Ovary (tissue), 3 donors: ENCODE results near the gene PLEKHN1.

Experiments
- EP300 ChIP-seq: sonication (generic); formaldehyde crosslinking; IDR thresholded peaks from one replicate; pipeline ENCODE4 v1.6.1; 2017; ENCODE audit warnings: antibody characterized with exemption
- POLR2A ChIP-seq: fragments of 450-650 bp; IDR thresholded peaks from one replicate; pipeline ENCODE4 v1.6.1; 2017; ENCODE audit warnings: antibody characterized with exemption, mild to moderate bottlenecking, moderate library complexity
- TF ChIP-seq, protein P1 (sequence below), 3 donors: fragments of 450-650 bp in 2 of 3; fragments of 200-600 bp in 1 of 3; IDR thresholded peaks; one replicate each; pipeline versions ENCODE4 v1.5.1 to v1.8.0; 2016 to 2022; ENCODE audit warnings: antibody characterized with exemption in 3 of 3, mild to moderate bottlenecking in 1 of 3
- donor health status: DM: no; HTN: no; CAD: no.

DNA sequence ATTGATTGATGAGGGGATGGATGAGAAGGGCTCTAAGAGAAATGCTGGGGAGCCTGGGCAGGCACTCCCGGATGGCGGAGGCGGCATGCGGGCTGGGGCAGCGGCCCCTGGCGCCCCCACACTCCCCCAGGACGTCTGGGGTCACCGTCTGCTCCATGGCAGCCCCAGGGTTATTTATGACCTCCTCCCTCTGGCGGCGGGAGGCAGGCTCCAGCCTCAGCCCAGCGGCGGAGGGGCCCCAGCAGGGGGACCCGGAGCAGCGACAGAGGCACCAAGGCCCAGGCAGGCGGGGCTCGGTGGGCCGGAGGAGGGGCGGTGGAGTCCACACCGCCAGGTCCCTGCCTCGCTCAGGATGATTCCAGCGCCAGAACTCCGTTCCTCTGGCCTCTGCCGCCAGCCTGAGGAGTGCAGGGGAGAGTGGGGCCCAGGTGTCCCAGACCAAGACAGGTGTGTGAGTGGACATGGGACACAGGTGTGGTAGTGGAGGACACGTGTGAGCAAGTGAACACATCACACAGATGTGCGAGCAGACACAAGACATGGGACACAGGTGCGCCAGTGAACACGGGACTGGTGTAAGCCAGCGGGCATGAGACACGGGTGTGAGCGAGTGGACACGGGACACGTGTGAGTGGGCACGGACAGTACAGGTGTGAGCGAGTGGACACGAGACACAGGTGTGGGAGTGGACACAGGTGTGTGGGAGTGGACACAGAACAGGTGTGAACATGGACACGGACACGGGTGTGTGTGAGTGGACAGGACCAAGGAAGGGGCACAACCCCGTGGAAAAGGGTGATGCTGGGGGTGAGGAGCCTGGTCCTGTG is 45.1 kb upstream of the PLEKHN1 start:
- TF ChIP-seq, protein P1, sequence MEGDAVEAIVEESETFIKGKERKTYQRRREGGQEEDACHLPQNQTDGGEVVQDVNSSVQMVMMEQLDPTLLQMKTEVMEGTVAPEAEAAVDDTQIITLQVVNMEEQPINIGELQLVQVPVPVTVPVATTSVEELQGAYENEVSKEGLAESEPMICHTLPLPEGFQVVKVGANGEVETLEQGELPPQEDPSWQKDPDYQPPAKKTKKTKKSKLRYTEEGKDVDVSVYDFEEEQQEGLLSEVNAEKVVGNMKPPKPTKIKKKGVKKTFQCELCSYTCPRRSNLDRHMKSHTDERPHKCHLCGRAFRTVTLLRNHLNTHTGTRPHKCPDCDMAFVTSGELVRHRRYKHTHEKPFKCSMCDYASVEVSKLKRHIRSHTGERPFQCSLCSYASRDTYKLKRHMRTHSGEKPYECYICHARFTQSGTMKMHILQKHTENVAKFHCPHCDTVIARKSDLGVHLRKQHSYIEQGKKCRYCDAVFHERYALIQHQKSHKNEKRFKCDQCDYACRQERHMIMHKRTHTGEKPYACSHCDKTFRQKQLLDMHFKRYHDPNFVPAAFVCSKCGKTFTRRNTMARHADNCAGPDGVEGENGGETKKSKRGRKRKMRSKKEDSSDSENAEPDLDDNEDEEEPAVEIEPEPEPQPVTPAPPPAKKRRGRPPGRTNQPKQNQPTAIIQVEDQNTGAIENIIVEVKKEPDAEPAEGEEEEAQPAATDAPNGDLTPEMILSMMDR (IDR thresholded peaks at IDR 0.05): peak in 2 of 3 donors; percentile 25 to 48
- TF ChIP-seq POLR2A (no peak), EP300 (no peak)
